Measurements from ENCODE around the gene RNF175. TPM values are rescaled to one million over a fixed set of nuclear protein-coding genes. Genes with fewer than 3 reads are reported as not detected.

RNF175 gene
- total RNA-seq, 1 donor = not detected

DNA sequence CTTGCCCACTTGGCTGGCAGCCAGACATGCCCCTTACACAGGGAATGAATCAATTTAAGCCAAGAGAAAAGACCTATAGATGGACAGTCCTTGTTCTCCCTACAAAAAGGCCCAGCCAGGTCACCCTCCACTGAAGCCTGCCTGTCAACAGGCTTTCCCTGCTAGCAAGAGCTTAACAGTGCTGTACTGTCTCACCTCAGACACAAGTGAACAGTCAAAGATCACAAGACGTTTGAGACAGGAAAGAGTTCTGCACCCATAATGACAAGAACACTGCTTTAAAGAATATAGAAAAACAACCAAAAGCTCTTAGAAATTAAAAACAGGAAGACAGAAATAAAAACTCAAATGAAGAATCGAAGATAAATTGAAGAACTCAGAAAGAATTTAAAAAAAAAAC is 4.6 kb downstream of the RNF175 start:
- no peak overlapping the region for H3K4me3 ChIP-seq (ENCODE audit: low read depth, low read length)
- DNase-seq (ENCODE audit: low read depth) = no peak
- TF ChIP-seq, protein P1, sequence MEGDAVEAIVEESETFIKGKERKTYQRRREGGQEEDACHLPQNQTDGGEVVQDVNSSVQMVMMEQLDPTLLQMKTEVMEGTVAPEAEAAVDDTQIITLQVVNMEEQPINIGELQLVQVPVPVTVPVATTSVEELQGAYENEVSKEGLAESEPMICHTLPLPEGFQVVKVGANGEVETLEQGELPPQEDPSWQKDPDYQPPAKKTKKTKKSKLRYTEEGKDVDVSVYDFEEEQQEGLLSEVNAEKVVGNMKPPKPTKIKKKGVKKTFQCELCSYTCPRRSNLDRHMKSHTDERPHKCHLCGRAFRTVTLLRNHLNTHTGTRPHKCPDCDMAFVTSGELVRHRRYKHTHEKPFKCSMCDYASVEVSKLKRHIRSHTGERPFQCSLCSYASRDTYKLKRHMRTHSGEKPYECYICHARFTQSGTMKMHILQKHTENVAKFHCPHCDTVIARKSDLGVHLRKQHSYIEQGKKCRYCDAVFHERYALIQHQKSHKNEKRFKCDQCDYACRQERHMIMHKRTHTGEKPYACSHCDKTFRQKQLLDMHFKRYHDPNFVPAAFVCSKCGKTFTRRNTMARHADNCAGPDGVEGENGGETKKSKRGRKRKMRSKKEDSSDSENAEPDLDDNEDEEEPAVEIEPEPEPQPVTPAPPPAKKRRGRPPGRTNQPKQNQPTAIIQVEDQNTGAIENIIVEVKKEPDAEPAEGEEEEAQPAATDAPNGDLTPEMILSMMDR (IDR thresholded peaks at IDR 0.05; ENCODE audit: insufficient read depth, low read depth, low read length) = no peak

DNA sequence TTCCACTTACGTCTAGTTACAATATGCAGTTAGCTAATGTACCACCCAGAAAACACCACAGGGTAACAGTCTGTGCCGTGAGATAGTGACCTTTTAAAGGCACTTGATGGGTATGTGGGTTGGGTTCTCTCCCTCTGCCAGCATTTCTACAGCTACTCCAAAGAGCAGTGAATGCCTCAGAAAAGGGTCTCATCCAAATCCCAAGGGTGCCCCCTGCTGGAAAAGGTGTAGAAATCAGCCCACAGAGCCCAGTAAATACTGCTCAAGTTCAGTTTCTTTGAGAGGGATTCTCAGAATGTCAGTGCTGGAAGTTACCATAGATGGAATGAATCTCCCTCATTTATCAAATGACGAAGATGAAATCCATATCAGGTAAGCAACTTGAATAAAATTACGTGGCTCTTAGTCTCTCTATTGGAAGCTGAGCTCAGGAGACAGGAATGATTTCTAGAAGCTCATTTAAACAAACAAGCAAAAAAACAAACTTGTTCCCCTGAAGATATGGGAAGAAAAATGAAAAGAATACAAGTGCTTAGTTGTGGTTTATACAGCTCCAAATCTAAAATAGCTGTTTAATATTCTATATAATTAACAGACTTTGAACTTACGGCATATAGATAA is 9.5 kb downstream of the RNF175 start:
- DNase-seq (ENCODE audit: low read depth) = peak; percentile 64
- no peak overlapping the region for H3K4me3 ChIP-seq (ENCODE audit: low read depth, low read length)
- TF ChIP-seq, protein P1 (IDR thresholded peaks at IDR 0.05; ENCODE audit: insufficient read depth, low read depth, low read length) = peak; percentile 82

DNA sequence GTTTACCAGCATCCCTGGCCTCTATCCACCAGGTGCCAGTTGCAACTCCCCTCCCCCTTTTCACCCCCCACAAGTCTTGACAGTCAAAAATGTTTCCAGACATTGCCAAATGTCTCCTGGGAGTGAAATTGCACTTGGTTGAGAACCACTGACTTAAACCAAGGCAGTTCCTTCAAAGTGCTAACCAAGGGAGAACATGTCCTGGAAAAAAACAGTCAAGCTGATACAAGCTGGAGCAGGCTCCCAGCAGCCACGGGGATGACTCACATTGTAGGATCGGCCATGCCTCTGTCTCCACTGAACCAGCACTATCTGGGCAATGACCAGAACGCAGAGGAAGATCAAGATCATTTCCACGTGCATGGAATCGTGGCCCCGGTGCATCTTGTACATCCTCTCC is 11.4 kb downstream of the RNF175 start:
- DNase-seq (ENCODE audit: low read depth) = peak; percentile 35
- H3K4me3 ChIP-seq (ENCODE audit: low read depth, low read length) = no peak overlapping the region

DNA sequence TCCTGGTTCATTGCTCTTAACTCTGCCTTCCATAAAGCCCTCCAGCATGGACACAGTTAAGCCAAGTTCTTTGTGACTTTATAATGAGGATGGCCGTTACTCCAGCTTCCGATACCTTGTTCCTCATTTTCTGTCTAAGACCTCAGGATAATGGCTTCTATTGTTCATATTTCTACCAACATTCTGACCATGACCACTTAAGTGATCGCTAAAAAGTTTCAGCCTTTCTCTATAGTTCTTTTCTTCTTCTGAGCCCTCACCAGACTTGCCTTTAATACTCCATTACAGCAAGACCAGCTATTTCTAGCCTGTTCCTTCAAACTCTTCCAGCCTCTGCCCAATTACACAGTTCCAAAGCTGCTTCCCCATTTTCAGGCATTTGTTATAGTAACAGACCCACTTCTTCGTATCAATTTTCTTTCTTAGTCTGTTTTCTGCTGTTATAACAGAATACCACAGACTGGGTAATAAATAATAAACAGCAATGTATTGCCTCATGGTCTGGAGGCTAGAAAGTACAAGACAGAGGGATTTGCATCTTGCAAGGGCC is 12.3 kb downstream of the RNF175 start:
- DNase-seq (ENCODE audit: low read depth) = no peak
- H3K4me3 ChIP-seq (ENCODE audit: low read depth, low read length) = no peak overlapping the region
- TF ChIP-seq, protein P1 (IDR thresholded peaks at IDR 0.05; ENCODE audit: insufficient read depth, low read depth, low read length) = no peak

More for the DNA sequence above, 11.4 kb downstream of the RNF175 start:
- TF ChIP-seq, protein P1 (IDR thresholded peaks at IDR 0.05; ENCODE audit: insufficient read depth, low read depth, low read length) = no peak

DNA sequence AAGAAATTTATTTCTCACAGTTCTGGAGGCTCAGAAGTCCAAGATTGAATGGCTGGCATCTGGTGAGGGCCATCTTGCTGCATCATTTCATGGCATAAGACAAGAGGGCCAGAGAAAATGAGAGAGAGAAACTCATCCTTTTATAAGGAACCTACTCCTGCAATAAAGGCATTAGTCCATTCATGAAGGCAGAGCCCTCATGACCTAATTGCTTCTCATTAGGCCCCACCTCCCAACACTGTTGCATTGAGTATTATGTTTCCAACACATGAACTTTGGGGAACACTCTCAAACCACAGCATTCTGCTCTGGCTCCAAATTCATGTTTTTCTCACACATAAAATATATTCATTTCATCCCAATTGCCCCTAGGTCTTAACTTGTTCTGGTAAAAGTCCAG is 14.2 kb downstream of the RNF175 start:
- H3K4me3 ChIP-seq (ENCODE audit: low read depth, low read length) = no peak overlapping the region
- TF ChIP-seq, protein P1 (IDR thresholded peaks at IDR 0.05; ENCODE audit: insufficient read depth, low read depth, low read length) = no peak

DNA sequence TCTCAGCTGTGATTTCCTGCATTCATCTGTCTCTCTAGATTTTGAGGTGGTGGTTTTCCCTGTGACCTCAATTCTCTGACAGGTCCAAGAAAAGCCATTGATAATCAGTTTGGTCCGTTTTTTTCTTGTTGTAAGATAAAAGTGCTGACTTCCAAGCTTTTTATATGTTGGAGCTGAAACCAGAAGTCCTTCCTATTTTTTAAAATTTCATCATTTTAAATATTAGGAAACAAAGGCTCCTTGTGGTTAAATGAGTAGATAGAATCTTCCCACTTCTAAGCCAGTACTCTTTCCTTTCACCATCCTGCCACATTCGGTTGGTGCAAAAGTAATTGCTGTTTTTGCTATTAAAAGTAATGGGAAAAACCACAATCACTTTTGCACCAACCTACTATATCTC is 18.3 kb downstream of the RNF175 start:
- TF ChIP-seq, protein P1 (IDR thresholded peaks at IDR 0.05; ENCODE audit: insufficient read depth, low read depth, low read length) = no peak
- no peak for DNase-seq (ENCODE audit: low read depth)
- H3K4me3 ChIP-seq (ENCODE audit: low read depth, low read length) = no peak overlapping the region

More for the DNA sequence above, 14.2 kb downstream of the RNF175 start:
- DNase-seq (ENCODE audit: low read depth) = no peak
